NCI-H2029 (cell line): ENCODE measurements around the gene DPF3.

ENCODE experiments used
- DNase-seq: peaks from one replicate; lab custom pipeline; 2025; lab: John Stamatoyannopoulos, UW

The DPF3 gene

DNA sequence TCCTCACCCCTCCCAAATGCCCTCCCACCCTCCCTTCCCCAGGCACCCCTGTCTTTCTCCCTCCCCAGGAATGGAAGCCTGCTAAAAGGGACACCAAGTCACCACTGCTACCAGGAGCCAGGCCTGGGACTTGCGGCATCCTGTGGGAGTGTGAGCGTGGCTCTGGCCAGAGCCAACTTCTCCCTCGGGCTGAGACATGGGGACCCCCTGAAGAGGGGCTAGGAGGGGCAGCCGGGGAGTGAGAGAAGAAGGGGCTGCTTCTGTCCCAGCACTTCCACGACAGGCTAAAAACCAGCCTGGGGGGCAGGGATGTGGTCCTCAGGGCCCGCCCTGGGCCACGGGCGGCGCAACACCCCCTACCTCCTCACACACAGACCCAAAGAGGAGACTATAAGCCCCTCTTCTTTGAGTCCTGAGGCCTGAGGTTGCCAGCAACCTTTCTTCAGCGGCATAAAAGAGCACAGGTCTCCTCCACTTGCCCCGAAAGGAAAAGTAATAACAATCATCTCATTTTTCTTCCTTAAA is 278.9 kb downstream of the DPF3 start:
- no peak for DNase-seq

DNA sequence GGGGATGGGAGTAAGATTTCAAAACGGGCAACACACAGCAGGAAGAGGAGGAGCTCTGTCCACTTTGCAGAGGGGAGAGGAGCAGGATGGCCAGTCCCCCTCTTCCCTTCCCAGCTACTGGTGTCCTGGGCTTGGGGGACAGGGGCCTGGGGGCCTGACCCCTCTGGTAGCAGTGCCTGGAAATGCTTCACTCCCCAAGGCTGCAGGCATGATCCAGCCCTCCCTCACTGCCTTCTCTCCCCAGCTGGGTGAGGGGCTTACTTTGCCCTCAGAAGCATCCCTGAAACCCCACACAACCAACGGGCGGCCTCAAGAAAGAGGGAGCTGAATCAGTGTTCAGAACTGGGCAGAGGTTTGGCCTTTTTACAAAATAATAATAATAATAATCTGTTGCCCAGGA is 279.5 kb downstream of the DPF3 start:
- no peak for DNase-seq

DNA sequence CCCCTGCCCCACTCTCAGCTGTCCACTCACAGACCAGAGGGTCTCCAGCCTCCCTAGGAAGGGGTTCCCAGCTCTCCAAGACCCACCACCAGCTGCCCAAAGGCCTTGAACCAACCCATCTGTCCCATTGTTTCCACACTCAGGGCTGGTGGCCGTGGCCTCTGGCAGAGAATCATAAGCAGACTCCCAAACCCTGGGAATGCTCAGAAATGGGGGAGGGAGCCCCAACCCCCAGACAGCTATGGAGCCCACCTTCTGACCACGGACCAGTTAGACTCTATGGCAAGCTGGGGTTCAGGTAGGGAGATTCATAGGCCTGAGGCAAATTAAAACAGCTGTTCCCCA is 280.0 kb downstream of the DPF3 start:
- DNase-seq, result no peak

DNA sequence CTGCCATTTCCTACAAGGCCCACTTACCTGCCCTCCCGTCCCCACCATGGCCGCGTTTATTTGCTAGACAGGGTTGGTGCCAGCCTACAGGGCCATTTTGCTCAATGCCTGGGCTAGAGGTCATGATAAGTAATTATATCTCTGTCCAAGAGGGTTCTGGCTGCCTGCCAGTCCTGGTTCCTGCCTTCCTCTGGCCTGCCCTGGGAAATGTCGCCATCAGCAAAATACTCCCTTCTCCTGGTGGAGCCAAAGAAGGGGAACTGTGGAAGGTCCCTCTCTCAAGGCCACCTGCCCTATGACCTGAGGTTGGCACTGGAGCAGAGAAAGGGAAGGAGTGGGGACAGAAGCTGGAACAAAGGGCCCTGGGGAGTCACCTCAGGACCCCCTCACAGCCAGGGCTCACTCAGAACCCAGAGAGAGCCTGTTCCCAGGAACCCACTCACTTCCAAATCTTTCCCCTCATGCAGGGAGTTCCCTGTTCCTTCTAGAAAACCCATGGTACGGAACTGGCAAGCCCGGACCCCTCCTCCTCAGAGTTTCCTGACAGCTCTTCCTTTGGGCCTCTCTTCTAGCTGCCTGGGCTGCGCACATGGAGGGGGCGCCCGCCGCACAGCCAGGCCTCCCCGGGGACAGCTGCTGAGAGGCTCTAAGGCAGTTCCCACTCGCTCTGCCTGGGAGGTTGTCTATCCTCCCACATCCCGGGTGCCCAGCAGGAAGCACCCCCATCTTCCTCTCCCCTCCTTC is 280.5 kb downstream of the DPF3 start:
- no peak for DNase-seq

DNA sequence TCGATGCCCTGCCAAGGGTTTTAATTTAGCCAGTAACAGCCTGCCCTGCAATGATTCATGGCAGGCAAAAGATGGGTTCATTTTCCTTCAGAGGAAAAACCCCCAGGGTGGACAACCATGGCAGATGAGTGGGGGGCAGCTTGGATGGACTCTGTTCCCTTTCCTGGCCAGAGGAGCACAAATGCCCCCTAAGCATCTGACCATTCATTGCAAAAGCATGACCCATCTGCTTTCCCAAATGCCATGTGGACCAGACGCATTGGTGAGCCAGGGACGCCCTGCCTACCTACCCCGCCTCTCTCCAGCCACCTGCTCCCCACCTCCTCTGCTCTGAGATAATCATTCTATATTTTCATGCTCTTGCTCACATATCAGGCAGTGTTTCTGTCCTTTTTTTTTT is 281.9 kb downstream of the DPF3 start:
- DNase-seq, result no peak

DNA sequence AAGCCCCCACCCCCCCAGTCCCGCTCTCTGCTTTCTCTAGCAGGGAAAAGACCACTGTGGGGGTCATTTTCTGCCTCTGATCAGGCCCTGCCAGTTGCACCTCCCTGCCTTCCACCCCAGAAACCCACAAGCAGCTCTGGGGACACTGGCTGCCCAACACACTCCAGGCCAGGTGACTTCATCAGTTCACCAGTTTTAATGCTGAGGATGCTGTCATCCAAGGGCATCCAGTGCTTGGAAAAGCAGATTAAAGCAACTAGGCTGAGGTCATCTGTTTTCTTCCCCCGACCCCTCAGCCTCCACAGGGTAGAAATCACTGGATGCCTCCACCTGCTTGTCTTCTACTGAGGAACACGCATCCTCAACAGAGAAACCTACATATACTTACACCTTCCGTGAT is 282.4 kb downstream of the DPF3 start:
- no peak for DNase-seq

DNA sequence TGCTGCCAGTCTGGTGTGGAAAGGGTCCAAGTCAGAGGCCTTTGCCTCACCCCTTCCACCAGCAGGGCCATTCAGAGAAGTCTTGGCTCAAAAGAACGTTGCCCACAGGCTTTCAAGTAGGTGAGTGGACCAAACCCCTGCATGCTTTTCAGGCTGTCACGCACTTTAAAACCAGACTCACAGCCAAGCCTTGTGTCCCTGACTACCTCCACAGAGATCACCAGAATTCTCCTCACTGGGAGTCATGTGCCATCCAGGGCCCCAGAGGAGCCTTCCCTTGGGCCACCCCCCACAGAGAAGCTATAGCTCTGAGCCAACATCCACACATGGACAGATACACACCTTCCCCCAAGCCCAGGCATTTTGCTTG is 283.1 kb downstream of the DPF3 start:
- DNase-seq, result no peak

DNA sequence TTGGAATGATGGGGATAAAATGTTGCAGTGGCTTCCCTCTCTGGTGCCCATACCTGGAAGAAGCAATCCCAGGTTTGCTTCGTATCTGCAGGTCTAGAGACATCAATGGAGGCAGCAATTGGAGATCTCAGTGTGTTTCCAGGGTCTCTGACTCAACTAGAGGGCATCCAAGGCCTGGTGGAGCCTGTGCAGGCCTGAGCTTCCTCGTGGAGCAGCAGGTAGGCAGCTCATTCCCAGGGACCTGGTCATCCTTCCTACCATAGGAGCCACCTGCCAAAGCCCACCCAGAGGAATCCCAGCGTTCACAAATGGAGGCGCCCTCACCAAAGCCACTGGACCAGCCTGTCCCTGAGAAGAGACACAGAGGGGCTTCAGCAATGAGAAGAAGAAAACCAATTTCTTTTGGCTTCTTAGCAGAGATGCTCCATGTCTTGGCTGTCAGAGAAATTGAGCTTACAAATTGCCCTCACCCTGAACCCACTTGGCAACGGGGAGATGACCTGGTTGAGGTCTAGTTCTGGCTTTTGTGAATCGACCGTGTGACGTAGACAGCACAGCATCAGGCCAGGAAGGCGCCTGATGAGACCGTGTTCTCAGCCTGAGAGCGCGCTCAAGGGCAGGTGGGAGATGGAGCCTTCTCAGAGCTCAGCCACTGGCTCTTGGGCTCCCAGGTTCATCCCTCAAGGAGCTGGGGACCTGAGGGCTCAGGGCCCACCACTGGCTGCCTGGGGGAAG is 283.6 kb downstream of the DPF3 start:
- no peak for DNase-seq

DNA sequence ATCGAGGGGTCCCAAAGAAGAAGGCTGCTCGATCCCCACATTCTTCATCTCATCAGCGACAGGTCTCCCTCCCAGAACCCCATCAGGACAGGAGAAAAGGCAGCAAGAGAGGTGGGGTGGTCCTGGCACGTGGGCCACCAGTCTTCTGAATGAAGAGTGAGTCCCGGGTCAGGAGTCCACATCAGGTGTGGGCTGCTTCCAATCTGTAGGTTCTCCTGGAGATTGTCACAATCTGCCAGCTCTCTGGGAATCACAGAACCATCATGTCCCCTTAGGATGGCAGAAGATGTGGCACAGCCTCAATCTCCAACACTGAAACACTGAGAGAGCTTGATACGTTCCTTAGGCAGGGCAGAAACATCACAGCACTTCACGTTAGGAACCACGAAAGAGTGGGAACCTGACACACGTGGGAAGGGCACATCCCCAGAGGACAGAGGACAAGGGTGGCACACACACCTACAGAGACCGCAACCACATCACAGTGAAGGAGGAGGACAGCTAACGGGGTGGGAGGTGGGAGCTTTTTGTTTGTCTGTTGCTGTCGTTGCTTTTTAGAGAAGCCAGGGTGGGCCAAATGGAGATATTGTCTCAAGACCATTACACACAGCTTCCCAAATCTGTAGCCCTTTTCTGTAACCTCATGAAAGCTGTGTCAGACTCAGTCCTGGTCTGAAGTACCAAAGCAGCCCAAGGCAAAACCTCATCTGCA is 284.5 kb downstream of the DPF3 start:
- DNase-seq, result no peak

DNA sequence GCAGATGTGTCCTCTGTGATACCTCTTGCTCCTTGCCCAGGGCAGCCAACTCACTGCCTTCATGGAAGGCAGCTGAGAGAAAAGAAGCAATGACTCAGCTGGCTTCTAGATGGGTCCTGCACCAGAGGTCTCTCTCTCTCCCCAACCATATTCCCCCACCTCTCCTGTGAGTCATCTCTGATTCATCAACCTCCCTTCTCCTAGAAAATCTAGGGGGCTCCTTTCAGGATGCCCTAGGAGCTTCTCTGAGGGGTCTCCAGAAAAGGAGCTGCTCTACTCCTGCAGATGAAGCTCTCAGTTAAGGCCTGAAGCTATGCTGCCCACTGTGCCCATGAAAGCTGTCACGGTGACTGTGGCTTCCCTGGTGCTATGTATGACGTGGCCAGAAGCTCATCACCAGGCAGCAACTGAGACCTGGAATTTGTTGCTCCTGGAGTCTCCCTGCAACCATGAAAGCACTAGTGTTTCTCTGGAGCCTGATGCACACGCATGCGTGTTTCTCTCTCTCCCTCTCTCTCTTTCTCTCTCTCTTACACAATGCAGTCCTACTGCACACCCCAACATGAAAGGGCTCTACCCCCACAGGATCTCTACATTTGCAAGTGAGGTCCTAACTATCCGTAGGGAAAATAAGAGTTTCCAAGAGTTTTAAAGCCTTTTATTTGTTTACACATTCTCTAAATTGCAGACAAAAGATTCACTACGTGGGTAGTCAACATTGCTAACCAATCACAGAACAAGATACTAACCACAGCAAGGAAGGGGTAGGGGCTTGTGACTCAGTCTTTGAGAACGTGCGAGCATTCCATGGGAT is 285.3 kb downstream of the DPF3 start:
- DNase-seq, result no peak

DNA sequence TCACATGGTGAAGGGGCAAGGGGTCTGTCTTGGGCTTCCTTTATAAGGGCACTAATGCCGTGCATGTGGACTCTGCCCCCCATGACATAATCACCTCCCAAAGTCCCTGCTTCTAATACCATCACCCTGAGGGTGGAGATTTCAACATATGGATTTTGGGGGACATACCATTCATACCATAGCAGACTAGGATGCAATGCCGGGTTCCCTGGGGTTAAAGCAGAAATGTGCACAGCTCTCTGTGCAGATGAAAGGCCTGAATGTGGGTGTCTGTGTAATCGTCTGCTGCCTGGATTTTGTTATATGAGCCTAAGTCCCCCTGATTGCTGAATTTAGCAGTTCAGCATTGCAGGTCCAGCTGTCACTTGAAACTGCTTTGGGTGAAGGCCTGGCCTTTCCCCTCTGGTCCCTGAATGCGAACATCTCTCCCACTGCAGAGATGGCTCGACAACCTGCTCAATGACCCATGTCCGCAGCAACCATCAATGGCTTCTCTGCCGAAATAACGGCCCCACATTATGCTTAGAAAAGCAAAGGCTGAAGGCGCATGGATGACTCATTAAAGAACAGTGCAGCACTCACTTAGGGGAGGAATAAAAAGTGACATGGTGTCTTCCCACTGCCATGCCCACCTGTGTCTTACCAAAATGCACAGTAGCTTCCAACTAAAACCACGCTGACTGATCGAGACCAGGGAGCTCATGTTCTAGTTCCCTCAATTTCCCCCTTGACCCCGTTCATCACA is 286.3 kb downstream of the DPF3 start:
- no peak for DNase-seq

DNA sequence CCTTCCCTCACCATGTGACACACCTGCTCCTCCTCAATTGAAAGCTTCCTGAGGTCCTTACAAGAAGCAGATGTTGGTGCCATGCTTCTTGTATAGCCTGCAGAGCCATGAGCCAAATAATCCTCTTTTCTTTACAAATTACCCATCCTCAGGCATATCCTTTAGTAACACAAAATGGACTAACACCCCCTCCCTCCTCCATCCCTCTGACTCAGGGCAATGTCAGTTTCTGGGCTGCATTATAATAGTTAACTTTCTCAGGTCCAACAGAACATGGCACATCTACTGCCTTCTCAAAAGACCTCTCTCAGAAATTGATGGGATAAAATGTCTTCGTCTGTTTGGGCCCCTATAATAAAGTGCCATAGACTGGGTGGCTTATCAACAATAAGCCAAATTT is 287.0 kb downstream of the DPF3 start:
- no peak for DNase-seq

DNA sequence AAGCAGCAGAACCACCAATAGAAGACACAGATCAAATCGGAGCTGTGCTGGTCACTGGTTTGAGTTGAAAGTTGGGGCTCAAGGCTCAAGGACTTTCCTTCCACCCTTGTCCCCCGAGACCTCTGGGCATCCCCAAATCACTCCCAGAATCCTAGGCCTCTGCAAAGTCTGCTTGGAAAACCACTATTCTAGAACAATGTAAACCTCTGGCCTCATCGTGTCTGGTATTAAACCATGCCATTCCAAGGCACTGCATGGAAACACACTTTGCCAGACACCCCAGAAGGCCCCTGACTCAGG is 288.0 kb downstream of the DPF3 start:
- no peak for DNase-seq

DNA sequence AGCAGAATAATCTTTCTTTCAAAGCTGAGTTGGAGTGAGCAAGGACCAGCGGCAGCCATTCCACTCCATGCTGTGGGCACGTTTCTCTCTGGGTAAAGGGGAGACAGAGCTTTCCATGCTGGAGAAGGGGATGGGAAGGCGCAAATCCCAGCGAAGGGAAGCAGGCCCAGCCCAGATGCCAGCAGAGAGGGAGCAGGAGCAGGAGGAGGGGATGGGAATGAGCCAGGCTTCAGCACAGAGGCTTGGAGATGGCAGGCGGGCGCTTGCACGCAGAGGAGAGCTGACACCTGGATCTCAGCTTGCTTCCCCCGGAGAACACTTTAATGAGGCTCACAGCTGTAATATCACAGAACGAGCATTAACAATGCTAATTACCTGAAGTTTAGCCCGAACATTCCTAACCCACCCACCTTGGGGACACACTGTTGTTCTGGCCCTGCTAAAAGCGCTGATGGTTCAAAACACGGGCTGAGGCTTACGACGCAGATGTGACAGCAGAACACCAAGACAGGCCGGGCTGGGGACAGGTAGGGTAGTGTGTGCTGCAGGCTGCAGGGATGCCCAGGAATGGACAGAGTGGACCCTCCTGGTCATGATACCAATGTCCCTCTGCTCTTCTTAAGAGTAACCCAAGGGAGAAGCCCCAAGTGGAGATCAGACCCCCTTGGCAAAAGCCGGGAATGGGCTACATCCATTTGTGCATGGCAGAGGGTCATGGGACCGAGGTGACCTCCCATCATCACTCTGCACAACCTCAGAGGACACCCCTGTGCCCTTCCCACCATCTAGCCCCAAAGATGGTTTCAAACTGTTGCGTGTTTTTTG is 288.6 kb downstream of the DPF3 start:
- DNase-seq, result no peak

DNA sequence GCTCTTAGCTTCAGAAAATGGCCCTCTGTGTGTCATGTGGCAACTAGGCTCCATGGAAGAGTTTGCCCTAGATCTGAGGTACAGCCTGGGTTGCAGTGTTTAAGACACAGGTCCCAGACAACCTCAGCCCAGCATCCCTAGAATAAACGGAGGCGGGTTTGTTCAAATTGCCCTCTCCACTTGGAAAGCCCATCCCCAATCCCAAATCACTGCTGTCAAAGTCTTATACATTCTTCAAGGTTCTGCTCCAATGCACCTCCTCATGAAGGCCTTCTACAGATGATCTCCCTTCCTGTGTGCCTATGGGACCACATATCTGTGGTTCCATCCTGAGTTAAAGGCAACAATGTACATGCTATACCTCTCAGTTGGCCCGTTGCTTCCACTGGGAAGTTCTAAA is 289.8 kb downstream of the DPF3 start:
- no peak for DNase-seq

DNA sequence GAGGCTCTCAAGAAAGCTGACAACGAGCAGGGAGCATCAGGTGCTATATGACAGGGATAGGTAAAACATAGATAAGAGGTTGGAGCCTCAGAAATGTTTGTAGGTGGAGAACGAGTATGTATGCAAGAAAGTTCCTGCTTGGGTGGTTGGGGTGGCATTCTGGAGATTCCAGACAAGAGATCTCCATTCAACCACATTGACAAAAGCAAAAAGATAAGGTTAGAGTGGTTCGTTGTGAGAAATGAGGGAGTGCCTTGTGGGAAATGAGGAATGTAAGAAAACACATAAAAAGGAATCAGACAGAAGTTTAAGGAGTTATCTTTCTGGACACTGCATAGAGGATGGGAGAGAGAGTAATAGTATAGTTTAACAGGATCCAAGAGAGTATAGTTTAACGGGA is 290.3 kb downstream of the DPF3 start:
- DNase-seq, result no peak

DNA sequence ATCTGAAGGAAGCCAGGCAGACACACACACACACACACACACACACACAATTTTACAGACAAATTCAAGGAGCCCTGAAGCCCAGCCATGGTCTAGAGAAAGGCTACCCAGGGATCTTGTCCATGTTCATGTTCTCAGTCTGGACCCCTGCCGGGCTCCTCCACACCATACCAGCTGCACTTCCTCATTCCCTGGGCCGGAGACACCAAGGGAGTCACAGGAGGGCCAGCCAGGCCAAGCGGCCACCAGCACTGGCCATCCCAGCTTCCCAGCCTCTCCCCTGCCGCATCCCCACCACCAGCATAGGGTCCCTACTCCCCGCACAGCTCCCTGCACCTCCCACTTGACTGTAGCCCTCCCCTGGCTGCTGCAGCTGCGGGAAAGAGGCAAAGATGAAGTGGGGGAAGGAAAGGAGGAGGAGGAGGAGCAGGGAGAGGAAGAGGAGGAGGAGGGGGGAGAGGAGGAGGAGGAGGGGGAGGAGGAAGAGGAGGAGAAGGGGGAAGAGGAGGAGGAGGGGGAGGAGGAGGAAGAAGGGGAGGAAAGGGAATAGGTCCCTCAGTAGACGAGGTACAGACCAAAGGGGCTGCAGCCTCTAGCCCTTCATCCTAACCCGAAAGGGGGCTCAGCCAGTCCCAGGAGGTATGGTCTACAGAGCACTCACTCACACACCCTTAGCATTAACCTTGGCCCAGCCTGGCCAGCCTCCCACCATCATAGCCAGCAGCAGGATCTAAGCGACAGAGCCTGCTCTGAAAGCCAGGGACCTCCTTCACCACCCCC is 293.2 kb downstream of the DPF3 start:
- DNase-seq, result no peak

DNA sequence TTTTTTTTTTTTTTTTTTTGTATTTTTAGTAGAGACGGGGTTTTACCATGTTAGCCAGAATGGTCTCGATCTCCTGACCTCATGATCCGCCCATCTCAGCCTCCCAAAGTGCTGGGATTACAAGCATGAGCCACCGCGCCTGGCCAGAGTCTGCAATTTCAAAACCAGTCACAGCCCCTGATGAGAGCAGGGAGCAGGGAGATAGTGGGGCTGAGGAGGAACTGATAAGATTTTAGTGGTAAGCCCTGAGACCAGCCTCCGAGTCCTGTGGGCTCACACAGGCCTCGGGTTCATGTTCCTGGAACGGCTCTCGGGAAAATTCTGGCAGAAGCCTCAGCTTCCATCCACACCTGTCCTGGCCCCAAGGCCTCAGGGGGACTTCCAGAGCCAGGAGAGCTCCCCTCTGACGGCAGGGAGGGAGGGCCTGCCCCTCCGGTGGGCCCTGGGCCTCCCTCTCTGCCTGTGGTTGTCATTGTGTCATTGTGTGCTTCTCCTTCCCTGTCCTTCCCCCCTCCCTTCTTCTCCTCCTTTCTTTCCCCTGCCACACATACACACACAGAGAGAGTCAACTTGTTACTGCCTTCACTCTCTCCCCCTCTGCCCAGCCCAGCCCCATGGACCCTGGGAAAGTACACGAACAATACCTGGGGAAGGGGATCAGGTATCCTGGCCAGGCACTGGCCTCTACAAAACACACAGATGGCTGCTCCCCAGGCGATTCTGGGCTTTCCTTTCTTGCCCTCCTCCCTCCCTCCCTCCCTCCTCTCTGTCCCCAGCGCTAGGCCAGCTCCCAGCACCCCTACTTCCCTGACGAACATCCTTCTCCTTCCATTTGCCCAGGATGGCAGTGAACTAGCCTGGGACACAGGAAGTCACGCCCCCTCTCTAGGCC is 294.1 kb downstream of the DPF3 start:
- no peak for DNase-seq

DNA sequence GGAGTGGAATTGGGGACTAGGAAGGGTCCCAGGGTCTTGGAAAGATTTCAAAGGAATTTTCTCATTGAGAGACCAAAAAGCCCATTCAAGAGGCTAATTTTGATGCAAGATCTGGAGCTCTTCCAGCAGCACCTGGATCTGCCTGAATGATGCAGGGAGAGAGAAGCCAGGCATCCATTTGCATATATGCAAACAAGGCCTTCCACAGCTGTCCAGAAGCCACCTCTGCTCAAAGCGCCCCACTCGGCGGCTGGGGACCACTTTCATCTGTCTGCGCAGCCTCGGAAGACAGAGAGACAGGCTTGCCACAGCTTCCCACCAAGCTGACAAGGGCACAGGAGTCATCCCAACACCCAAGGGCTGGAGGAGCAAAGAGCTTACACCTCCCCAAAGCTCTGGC is 295.6 kb downstream of the DPF3 start:
- no peak for DNase-seq
